ENCODE data around the gene SPACA9. TPM values are rescaled to one million over a fixed set of nuclear protein-coding genes. Genes with fewer than 3 reads are reported as not detected.
A peak's percentile ranks its signal among the peaks of the same experiment; 100 is the strongest.

Gene SPACA9
- total and polyA plus RNA-seq, 2 donors, result 4.6 to 5.8 TPM

DNA sequence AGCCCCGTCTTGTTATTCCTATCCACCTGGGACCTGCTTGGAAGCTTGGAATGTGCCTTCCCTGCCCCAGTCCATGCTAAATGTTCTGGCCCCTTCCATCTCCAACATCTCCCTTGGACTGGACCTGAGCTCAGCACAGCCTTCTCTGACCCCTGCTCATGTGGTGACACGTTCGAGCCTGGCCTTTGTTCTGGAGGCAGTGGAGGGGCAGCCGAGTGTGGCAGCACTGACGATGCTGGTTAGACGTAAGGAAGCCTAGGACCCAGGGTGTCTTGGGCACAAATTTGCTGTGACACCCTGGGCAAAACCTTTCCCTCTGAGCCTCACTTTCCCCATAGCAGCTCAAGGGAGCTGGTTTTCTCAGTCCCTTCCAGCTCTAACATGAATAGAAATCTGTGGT lies 3.9 kb downstream of the SPACA9 start:
- H3K36me3 ChIP-seq (ENCODE audit: control insufficient read depth in 2 of 2, insufficient read depth in 2 of 2, low read length in 1 of 2), result peaks cover 6 to 8% of the 10 kb centered on the region in 2 donors
- peaks cover 27 to 58% of the 10 kb centered on the region in 2 donors for H3K4me1 ChIP-seq (ENCODE audit: control insufficient read depth in 2 of 2, insufficient read depth in 2 of 2, low read length in 2 of 2)
- DNase-seq (ENCODE audit: low read depth in 6 of 9, low spot score in 9 of 9), result no peak
- WGBS, result 96% methylated on average over 6 of the region's 6 CpGs
- no peak overlapping the region for H3K4me3 ChIP-seq (ENCODE audit: low read length in 2 of 2)
- H3K27me3 ChIP-seq (ENCODE audit: control insufficient read depth in 2 of 2, insufficient read depth in 1 of 2, low read length in 1 of 2), result peaks cover 0 to 1% of the 10 kb centered on the region in 2 donors
- no peak overlapping the region for H3K27ac ChIP-seq (ENCODE audit: low read depth in 1 of 2, low read length in 1 of 2)
- peaks cover 0 to under 1% of the 10 kb centered on the region in 2 donors for H3K9me3 ChIP-seq (ENCODE audit: control insufficient read depth in 2 of 2, insufficient read depth in 1 of 2, low read length in 1 of 2)

DNA sequence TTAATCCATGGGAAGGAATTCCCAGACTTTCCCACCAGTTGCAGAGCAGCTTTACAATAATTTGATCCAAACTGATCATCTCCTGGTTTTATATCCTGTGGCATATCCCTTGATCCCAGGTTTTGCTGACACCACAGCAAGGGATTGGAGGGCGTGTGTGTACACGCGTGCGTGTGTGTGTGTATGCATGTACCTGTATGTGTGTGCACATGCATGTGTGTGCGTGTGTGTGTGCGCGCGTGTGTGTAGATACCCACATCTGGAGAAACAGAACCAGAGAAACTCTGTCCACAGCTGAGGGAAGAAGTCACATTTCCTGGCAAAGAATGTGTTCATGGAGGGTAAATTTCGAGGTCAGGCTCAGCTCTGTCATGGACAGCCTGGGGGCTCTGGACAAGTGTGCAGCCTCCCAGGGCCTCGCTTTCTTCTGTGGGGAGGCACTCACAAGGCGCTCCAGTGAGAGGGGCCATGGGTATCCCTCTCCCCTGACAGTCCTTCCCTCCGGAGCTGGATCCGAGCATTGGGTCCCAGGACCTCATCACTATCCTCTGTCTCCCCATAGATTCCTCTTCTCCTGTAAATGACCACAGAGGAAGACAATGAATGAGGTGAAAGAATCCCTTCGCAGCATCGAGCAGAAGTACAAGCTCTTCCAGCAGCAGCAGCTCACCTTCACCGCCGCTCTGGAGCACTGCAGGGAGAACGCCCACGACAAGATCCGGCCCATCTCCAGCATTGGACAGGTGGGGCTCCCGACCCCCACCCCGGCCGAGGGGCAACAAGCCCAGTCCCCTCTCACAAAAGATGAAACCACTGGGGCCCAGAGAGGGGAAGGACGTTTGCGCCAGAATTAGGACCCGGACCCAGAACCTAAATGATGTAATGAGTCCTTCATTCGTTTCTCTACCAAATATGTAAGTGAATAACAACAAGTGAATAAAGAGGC lies 4.9 kb downstream of the SPACA9 start:
- no peak overlapping the region for H3K4me3 ChIP-seq (ENCODE audit: low read length in 2 of 2)
- 98% methylated on average over 27 of the region's 27 CpGs for WGBS
- H3K27ac ChIP-seq (ENCODE audit: low read depth in 1 of 2, low read length in 1 of 2), result no peak overlapping the region
- H3K36me3 ChIP-seq (ENCODE audit: control insufficient read depth in 2 of 2, insufficient read depth in 2 of 2, low read length in 1 of 2), result peaks cover 10 to 14% of the 10 kb centered on the region in 2 donors
- peaks cover 26 to 65% of the 10 kb centered on the region in 2 donors for H3K4me1 ChIP-seq (ENCODE audit: control insufficient read depth in 2 of 2, insufficient read depth in 2 of 2, low read length in 2 of 2)
- no peaks in the 10 kb centered on the region for H3K9me3 ChIP-seq (ENCODE audit: control insufficient read depth in 2 of 2, insufficient read depth in 1 of 2, low read length in 1 of 2)
- DNase-seq (ENCODE audit: low read depth in 6 of 9, low spot score in 9 of 9), result no peak
- H3K27me3 ChIP-seq (ENCODE audit: control insufficient read depth in 2 of 2, insufficient read depth in 1 of 2, low read length in 1 of 2), result no peaks in the 10 kb centered on the region

DNA sequence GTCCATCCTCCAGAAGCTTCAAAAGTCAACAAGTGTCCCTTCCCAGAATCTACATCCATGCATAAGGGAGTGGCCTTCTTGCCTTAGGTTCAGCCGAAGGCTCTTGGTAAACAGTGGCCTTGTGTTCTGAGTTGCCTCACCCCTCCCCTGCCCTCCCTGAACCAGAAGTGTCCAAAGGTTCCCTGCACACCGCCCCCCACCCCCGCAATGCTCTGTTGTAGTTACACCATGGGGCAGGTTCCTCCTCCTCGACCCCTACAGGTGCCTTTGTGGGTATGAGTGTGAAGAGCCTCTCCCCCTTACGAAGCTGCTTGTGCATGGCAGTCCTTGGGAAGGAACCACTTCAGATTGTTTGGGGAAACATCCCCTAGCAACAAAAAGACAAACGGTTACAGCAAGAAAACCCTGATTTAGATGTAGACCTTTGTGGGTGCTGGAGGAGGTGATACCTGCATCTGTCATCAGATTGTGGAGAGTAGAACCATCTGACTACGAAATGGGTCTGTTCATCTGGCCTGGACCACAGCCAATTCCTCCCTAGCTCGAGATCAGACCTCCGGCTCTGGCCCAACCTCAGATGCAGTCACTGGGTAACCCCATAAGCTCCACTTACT lies 7.1 kb downstream of the SPACA9 start:
- peaks cover 12 to 53% of the 10 kb centered on the region in 2 donors for H3K4me1 ChIP-seq (ENCODE audit: control insufficient read depth in 2 of 2, insufficient read depth in 2 of 2, low read length in 2 of 2)
- H3K27ac ChIP-seq (ENCODE audit: low read depth in 1 of 2, low read length in 1 of 2), result peak overlapping the region in 1 of 2 donors; percentile 8
- peak in 3 of 9 donors; percentile 21 to 62 (median 26) for DNase-seq (ENCODE audit: low read depth in 6 of 9, low spot score in 9 of 9)
- WGBS, result 27% methylated on average over 9 of the region's 9 CpGs
- no peaks in the 10 kb centered on the region for H3K9me3 ChIP-seq (ENCODE audit: control insufficient read depth in 2 of 2, insufficient read depth in 1 of 2, low read length in 1 of 2)
- no peaks in the 10 kb centered on the region for H3K27me3 ChIP-seq (ENCODE audit: control insufficient read depth in 2 of 2, insufficient read depth in 1 of 2, low read length in 1 of 2)
- H3K36me3 ChIP-seq (ENCODE audit: control insufficient read depth in 2 of 2, insufficient read depth in 2 of 2, low read length in 1 of 2), result peaks cover 14% of the 10 kb centered on the region in 2 donors
- no peak overlapping the region for H3K4me3 ChIP-seq (ENCODE audit: low read length in 2 of 2)

DNA sequence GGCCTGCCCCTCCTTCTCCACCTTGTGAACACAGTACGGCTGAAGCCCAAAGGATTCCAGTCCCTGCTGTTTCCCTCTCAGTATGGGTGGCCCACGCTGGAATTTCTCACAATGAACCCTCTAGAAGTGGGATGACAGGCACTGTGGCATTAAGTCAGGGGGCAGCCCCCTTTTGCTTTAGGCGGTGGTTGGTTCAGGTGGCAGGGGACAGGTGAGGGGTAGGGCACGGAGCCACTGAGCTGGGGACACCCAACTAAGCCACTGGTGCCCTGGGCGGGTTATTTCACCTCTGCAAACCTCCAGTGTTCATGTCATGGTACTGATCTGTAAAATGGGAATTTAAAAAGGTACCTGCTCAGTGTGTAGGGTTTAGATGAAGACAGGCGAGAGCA lies 7.6 kb downstream of the SPACA9 start:
- Histone ChIP-seq H3K36me3 (ENCODE audit: control insufficient read depth in 2 of 2, insufficient read depth in 2 of 2, low read length in 1 of 2) (peaks cover 14% of the 10 kb centered on the region in 2 donors), H3K27ac (ENCODE audit: low read depth in 1 of 2, low read length in 1 of 2) (no peak overlapping the region), H3K4me3 (ENCODE audit: low read length in 2 of 2) (no peak overlapping the region), H3K9me3 (ENCODE audit: control insufficient read depth in 2 of 2, insufficient read depth in 1 of 2, low read length in 1 of 2) (no peaks in the 10 kb centered on the region), H3K4me1 (ENCODE audit: control insufficient read depth in 2 of 2, insufficient read depth in 2 of 2, low read length in 2 of 2) (peaks cover 12 to 53% of the 10 kb centered on the region in 2 donors), H3K27me3 (ENCODE audit: control insufficient read depth in 2 of 2, insufficient read depth in 1 of 2, low read length in 1 of 2) (no peaks in the 10 kb centered on the region)
- no peak for DNase-seq (ENCODE audit: low read depth in 6 of 9, low spot score in 9 of 9)
- WGBS, result 94% methylated on average over 6 of the region's 6 CpGs

DNA sequence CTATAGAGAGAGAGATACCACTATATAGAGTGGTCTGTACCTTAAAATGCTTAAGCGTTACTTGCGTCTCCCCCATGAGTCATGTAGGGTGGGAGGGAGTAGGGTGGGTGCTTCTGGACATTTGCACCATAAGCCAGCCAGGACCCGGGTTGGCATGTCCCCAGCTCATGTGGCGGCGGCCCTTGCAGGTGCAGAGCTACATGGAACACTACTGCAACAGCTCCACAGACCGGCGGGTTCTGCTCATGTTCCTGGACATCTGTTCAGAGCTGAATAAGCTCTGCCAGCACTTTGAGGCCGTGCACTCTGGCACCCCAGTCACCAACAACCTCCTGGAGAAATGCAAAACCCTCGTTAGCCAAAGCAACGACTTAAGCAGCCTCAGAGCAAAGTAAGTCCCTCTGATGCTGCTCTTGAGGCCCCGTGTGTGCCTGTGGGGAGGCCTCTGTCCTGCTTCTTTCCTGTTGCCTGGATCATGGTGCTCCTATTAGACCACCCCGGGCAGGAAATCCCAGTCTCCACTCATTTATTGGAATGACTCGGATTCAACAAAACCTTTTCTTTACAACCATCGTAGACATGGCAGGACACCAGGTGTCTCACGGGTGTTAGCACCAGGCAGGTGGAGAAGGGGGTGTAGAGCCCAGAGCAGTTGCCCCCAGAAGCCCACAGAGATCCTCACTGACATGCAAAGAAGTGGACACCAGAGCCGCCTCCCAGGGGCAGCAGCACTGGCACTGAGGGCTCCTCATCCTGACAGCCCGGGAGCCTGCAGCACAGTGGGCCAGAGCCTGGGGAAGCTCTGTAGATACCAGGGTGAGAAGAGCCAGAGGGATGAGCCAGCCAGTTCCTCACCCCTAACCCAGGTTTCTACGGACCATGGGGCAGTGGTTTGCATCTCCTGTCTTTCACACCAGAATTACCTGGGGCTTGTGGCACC lies 8.8 kb downstream of the SPACA9 start:
- Histone ChIP-seq H3K27ac (ENCODE audit: low read depth in 1 of 2, low read length in 1 of 2) (no peak overlapping the region), H3K4me1 (ENCODE audit: control insufficient read depth in 2 of 2, insufficient read depth in 2 of 2, low read length in 2 of 2) (peaks cover 9 to 45% of the 10 kb centered on the region in 2 donors), H3K36me3 (ENCODE audit: control insufficient read depth in 2 of 2, insufficient read depth in 2 of 2, low read length in 1 of 2) (peaks cover 17 to 20% of the 10 kb centered on the region in 2 donors), H3K4me3 (ENCODE audit: low read length in 2 of 2) (no peak overlapping the region), H3K9me3 (ENCODE audit: control insufficient read depth in 2 of 2, insufficient read depth in 1 of 2, low read length in 1 of 2) (no peaks in the 10 kb centered on the region), H3K27me3 (ENCODE audit: control insufficient read depth in 2 of 2, insufficient read depth in 1 of 2, low read length in 1 of 2) (no peaks in the 10 kb centered on the region)
- 93% methylated on average over 18 of the region's 18 CpGs for WGBS
- no peak for DNase-seq (ENCODE audit: low read depth in 6 of 9, low spot score in 9 of 9)

DNA sequence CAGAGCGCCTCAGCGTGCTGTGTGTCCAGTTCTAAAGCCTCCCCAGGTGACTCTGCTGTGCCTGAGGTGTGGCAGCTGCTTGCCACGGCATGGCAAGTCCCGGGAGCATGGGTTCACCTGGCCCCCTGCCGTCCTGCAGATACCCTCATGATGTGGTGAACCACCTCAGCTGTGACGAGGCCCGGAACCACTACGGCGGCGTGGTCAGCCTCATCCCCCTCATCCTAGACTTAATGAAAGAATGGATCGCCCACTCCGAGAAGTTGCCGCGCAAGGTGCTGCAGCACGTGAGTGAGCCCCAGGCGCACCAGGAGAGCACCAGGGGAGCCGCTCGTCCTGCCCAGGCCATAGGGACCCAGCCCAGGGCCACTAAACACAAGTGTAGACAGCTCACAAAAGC lies 9.5 kb downstream of the SPACA9 start:
- H3K4me3 ChIP-seq (ENCODE audit: low read length in 2 of 2), result no peak overlapping the region
- no peak for DNase-seq (ENCODE audit: low read depth in 6 of 9, low spot score in 9 of 9)
- 97% methylated on average over 18 of the region's 18 CpGs for WGBS
- H3K27ac ChIP-seq (ENCODE audit: low read depth in 1 of 2, low read length in 1 of 2), result no peak overlapping the region
- peaks cover 20% of the 10 kb centered on the region in 2 donors for H3K36me3 ChIP-seq (ENCODE audit: control insufficient read depth in 2 of 2, insufficient read depth in 2 of 2, low read length in 1 of 2)
- H3K27me3 ChIP-seq (ENCODE audit: control insufficient read depth in 2 of 2, insufficient read depth in 1 of 2, low read length in 1 of 2), result no peaks in the 10 kb centered on the region
- H3K4me1 ChIP-seq (ENCODE audit: control insufficient read depth in 2 of 2, insufficient read depth in 2 of 2, low read length in 2 of 2), result peaks cover 9 to 40% of the 10 kb centered on the region in 2 donors
- no peaks in the 10 kb centered on the region for H3K9me3 ChIP-seq (ENCODE audit: control insufficient read depth in 2 of 2, insufficient read depth in 1 of 2, low read length in 1 of 2)

DNA sequence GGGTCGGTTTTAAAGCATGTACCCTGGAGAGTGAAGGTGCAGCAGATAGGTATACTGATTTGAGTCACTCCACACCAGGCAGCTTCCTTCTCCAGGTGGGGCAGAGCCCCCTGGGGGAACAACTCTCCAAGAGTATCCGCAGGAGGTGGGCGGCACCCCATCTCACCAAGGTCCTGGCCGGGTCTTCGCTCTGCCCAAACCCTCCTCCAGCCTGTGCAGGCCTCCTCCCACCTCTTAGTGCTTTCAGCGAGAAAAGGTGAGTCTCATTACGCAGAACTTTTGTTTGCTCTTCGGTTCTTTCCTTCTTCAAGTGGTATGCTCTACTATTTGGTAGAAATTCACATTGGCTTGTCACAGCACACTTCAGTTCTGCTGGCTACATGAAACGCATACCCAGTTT lies 13.7 kb downstream of the SPACA9 start:
- Histone ChIP-seq H3K9me3 (ENCODE audit: control insufficient read depth in 2 of 2, insufficient read depth in 1 of 2, low read length in 1 of 2) (no peaks in the 10 kb centered on the region), H3K4me3 (ENCODE audit: low read length in 2 of 2) (no peak overlapping the region), H3K27me3 (ENCODE audit: control insufficient read depth in 2 of 2, insufficient read depth in 1 of 2, low read length in 1 of 2) (no peaks in the 10 kb centered on the region), H3K4me1 (ENCODE audit: control insufficient read depth in 2 of 2, insufficient read depth in 2 of 2, low read length in 2 of 2) (peaks cover 0 to 19% of the 10 kb centered on the region in 2 donors), H3K36me3 (ENCODE audit: control insufficient read depth in 2 of 2, insufficient read depth in 2 of 2, low read length in 1 of 2) (peaks cover 44 to 45% of the 10 kb centered on the region in 2 donors), H3K27ac (ENCODE audit: low read depth in 1 of 2, low read length in 1 of 2) (no peak overlapping the region)
- no peak for DNase-seq (ENCODE audit: low read depth in 6 of 9, low spot score in 9 of 9)
- WGBS, result 96% methylated on average over 9 of the region's 9 CpGs

DNA sequence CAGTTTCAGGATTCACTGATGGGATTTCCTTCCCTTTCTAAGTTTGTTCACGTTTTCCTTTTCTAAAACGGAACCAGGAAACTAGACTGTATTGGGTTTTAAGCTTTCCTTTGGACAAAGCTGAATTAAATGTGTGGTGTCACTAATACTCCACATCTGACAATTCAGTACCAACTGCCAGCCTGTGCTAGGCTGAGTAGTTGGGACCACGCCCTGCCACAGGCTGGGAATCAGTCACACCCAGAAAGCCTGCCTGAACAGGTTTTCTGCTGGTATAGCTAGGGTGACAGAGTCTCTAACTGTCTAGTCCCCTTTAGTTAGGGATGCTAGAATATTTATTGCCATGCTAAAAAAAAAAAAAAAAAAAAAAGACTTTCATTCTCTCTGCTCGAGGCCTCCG lies 15.6 kb downstream of the SPACA9 start:
- Histone ChIP-seq H3K27me3 (ENCODE audit: control insufficient read depth in 2 of 2, insufficient read depth in 1 of 2, low read length in 1 of 2) (no peaks in the 10 kb centered on the region), H3K4me1 (ENCODE audit: control insufficient read depth in 2 of 2, insufficient read depth in 2 of 2, low read length in 2 of 2) (peaks cover 0 to under 1% of the 10 kb centered on the region in 2 donors), H3K9me3 (ENCODE audit: control insufficient read depth in 2 of 2, insufficient read depth in 1 of 2, low read length in 1 of 2) (no peaks in the 10 kb centered on the region), H3K4me3 (ENCODE audit: low read length in 2 of 2) (no peak overlapping the region), H3K36me3 (ENCODE audit: control insufficient read depth in 2 of 2, insufficient read depth in 2 of 2, low read length in 1 of 2) (peaks cover 51 to 54% of the 10 kb centered on the region in 2 donors), H3K27ac (ENCODE audit: low read depth in 1 of 2, low read length in 1 of 2) (no peak overlapping the region)
- no peak for DNase-seq (ENCODE audit: low read depth in 6 of 9, low spot score in 9 of 9)
- 95% methylated on average over 5 of the region's 5 CpGs for WGBS
